Osteocyte (in vitro differentiated cells): ENCODE results near the gene SH2D6. TPM values are rescaled to one million over a fixed set of nuclear protein-coding genes. Genes with fewer than 3 reads are reported as not detected.

Experiments
- DNase-seq: peaks from one replicate; pipeline ENCODE4 v3.0.0; 2021; ENCODE audit warnings: mixed read lengths; ENCODE audit not compliant: unreplicated experiment; ENCODE audit errors: extremely low spot score
- H3K27ac Mint-ChIP-seq: one replicate; pipeline ENCODE4 v1.8.0; 2021; ENCODE audit warnings: mild to moderate bottlenecking, mixed read lengths; ENCODE audit not compliant: unreplicated experiment
- H3K27me3 Mint-ChIP-seq: one replicate; pipeline ENCODE4 v1.8.0; 2021; ENCODE audit warnings: mixed read lengths; ENCODE audit not compliant: unreplicated experiment
- H3K36me3 Mint-ChIP-seq: one replicate; pipeline ENCODE4 v1.8.0; 2021; ENCODE audit warnings: mixed read lengths; ENCODE audit not compliant: unreplicated experiment
- H3K4me1 Mint-ChIP-seq: one replicate; pipeline ENCODE4 v1.8.0; 2021; ENCODE audit warnings: mixed read lengths; ENCODE audit not compliant: unreplicated experiment
- H3K4me3 Mint-ChIP-seq: one replicate; pipeline ENCODE4 v1.8.0; 2021; ENCODE audit warnings: mild to moderate bottlenecking, moderate library complexity, mixed read lengths; ENCODE audit not compliant: unreplicated experiment
- H3K9me3 Mint-ChIP-seq: one replicate; pipeline ENCODE4 v1.8.0; 2021; ENCODE audit warnings: mixed read lengths; ENCODE audit not compliant: unreplicated experiment
- total RNA-seq: library from RNA; stranded (reverse); gene quantifications from 2 replicates; pipeline ENCODE4 v1.2.1, GENCODE V29; 2021
- TF ChIP-seq, protein P1 (sequence below): fragments of 200-600 bp; sonication (generic); IDR thresholded peaks from 2 replicates; pipeline ENCODE4 v1.5.0; 2021; ENCODE audit warnings: antibody characterized with exemption, mild to moderate bottlenecking, moderate library complexity

Gene SH2D6
- total RNA-seq, 1 donor from 2014 or later = 0.51 TPM

DNA sequence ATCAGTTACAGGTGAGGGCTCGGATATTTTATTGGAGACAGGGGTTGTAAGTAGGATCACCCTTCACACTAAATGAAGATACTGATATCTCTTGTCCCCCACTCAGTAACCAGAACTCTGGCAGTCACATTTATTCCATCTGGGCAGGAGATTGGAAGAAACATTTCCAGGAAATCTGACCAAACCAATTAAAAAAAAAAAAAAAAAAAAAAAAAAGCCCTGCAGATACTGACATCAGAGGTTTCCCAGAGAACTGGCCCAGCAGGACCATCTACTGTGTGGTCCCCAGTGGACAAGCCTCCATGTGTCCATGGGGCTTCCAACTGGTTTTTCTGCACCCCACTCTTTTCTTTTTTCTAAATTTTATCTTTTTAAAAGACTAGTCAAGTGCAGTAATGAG, 41.3 kb downstream of the SH2D6 start:
- H3K36me3 Mint-ChIP-seq = no peaks in the 10 kb centered on the region
- H3K4me1 Mint-ChIP-seq = no peaks in the 10 kb centered on the region
- H3K9me3 Mint-ChIP-seq = no peaks in the 10 kb centered on the region
- no peak overlapping the region for H3K27ac Mint-ChIP-seq
- no peak for DNase-seq
- H3K27me3 Mint-ChIP-seq = no peaks in the 10 kb centered on the region
- no peak overlapping the region for H3K4me3 Mint-ChIP-seq
- TF ChIP-seq, protein P1, sequence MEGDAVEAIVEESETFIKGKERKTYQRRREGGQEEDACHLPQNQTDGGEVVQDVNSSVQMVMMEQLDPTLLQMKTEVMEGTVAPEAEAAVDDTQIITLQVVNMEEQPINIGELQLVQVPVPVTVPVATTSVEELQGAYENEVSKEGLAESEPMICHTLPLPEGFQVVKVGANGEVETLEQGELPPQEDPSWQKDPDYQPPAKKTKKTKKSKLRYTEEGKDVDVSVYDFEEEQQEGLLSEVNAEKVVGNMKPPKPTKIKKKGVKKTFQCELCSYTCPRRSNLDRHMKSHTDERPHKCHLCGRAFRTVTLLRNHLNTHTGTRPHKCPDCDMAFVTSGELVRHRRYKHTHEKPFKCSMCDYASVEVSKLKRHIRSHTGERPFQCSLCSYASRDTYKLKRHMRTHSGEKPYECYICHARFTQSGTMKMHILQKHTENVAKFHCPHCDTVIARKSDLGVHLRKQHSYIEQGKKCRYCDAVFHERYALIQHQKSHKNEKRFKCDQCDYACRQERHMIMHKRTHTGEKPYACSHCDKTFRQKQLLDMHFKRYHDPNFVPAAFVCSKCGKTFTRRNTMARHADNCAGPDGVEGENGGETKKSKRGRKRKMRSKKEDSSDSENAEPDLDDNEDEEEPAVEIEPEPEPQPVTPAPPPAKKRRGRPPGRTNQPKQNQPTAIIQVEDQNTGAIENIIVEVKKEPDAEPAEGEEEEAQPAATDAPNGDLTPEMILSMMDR = no peak

DNA sequence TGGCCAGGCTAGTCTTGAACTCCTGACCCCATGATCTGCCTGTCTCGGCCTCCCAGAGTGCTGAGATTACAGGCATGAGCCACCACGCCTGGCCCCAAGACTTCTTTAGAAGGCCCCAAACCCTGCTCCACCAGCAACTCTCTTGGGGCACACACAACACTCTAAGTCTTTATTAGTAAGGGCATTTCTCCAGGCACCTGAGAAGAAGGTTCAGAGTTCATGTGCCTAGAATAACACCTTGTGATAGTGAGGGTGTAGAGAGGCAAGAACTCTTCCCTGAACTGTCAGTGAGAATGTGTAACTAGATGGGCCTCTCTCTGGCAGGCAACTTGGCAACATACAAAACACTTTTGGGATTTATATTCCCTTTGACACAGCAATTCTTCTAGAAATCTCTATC, 43.8 kb downstream of the SH2D6 start:
- Mint-ChIP-seq H3K27me3 (no peaks in the 10 kb centered on the region), H3K27ac (no peak overlapping the region), H3K36me3 (no peaks in the 10 kb centered on the region), H3K9me3 (no peaks in the 10 kb centered on the region), H3K4me3 (no peak overlapping the region), H3K4me1 (no peaks in the 10 kb centered on the region)
- DNase-seq = no peak
- TF ChIP-seq, protein P1 = no peak

- Mint-ChIP-seq H3K4me1 (peaks cover 10% of the 10 kb centered on the region), H3K9me3 (no peaks in the 10 kb centered on the region), H3K36me3 (no peaks in the 10 kb centered on the region), H3K27ac (peak overlapping the region; percentile 23), H3K27me3 (no peaks in the 10 kb centered on the region), H3K4me3 (no peak overlapping the region)
- TF ChIP-seq, protein P1 = no peak
- no peak for DNase-seq
Observed at GRCh38 chr2:85468096-85468703, 49.7 kb downstream of the SH2D6 start.

DNA sequence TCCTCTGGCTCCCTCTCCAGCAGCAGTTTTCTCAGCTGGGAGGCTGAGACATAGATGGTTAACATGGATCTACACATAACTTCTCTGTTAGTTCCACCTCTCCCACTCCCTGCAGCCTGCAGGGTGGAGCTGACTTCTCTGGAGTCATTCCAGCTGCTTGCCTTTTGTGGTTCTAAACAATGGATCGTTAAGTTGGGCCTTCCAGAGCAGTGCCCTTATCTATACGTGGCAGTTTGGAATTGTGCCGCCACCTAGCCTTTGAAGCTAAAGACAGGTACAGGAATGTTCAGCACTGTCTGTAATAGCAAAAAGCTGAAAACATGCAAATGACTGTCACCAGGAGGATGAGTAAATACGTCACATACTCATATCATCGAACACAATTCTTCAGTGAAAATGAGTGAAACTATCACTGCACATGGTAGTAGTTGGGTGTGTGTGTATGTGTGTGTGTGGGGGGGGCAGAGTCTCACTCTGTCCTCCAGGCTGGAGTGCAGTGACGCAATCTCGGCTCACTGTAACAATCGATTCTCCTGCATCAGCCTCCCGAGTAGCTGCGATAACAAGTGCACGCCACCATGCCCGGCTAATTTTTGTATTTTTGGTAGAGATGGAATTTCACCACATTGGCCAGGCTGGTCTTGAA, 50.3 kb downstream of the SH2D6 start:
- H3K27me3 Mint-ChIP-seq = no peaks in the 10 kb centered on the region
- peaks cover 10% of the 10 kb centered on the region for H3K4me1 Mint-ChIP-seq
- H3K4me3 Mint-ChIP-seq = no peak overlapping the region
- DNase-seq = no peak
- H3K27ac Mint-ChIP-seq = peak overlapping the region; percentile 23
- TF ChIP-seq, protein P1 = no peak
- no peaks in the 10 kb centered on the region for H3K36me3 Mint-ChIP-seq
- no peaks in the 10 kb centered on the region for H3K9me3 Mint-ChIP-seq

DNA sequence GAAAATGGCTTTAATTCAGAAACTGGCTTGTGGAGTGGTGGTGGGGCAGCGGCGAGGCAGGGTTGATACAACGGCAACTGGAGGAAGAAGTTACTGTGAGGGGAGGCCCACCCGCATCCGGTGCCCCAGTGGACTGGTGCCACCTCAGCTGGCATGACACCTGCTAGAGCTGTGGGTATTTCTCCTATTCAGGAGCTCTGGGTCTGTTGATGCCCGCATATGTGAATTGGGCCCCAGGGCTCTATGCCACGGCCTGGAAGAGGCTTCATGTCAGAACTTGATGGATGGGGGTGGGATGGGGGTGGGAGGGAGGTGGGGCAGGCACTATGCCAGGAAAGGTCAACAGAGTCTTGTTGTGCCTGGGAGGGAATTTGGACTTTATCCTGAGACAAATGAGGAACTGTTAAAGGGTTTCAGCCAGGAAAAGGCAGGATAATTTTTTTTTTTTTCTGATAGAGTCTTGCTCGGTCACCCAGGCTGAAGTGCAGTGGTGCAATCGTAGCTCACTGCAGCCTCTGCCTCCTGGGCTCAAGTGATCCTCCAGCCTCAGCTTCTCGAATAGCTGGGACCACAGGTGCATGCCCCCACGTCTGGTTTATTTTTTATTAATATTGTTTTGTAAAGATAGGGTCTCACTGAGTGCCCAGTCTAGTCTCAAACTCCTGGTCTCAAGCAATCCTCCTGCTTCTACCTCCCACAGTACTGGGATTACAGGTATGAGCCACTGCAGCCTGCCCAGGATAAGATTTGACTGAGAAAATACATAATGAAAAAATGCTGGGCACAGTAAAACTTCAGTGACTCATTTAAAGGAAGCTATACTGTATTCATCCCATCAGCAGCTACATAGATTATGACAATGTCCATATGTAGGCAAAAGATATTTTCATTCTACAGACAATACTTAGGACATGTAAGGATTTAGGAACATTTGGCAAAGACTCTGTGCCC, 52.6 kb downstream of the SH2D6 start:
- H3K27ac Mint-ChIP-seq = no peak overlapping the region
- no peak overlapping the region for H3K4me3 Mint-ChIP-seq
- no peaks in the 10 kb centered on the region for H3K36me3 Mint-ChIP-seq
- TF ChIP-seq, protein P1 = no peak
- H3K27me3 Mint-ChIP-seq = no peaks in the 10 kb centered on the region
- H3K4me1 Mint-ChIP-seq = peaks cover 10% of the 10 kb centered on the region
- DNase-seq = no peak
- H3K9me3 Mint-ChIP-seq = no peaks in the 10 kb centered on the region
